Calu3 (cell line): Measurements from ENCODE around the gene MED15. TPM values are rescaled to one million over a fixed set of nuclear protein-coding genes. Genes with fewer than 3 reads are reported as not detected.
A peak's percentile ranks its signal among the peaks of the same experiment; 100 is the strongest.

Experiments used
- BruUV-seq: library from RNA; stranded (reverse); fragments of 400-500 nt; replicated peaks from 2 replicates; lab custom pipeline; 2021; lab: Mats Ljungman, UMichigan
- CTCF ChIA-PET: fragments of 300-600 bp; sonication (Branson Sonifier 250); formaldehyde crosslinking; loops from one replicate; lab custom pipeline; 2022; ENCODE audit warnings: antibody characterized with exemption; lab: Charles Lee
- DNase-seq: peaks from one replicate; pipeline ENCODE4 v3.0.0; 2022
- H3K27ac Mint-ChIP-seq: one replicate; pipeline ENCODE4 v1.8.0; 2022; ENCODE audit warnings: mixed read lengths; ENCODE audit not compliant: unreplicated experiment
- H3K27me3 Mint-ChIP-seq: one replicate; pipeline ENCODE4 v1.8.0; 2022; ENCODE audit warnings: mixed read lengths; ENCODE audit not compliant: unreplicated experiment
- H3K36me3 Mint-ChIP-seq: one replicate; pipeline ENCODE4 v1.8.0; 2022; ENCODE audit warnings: mild to moderate bottlenecking, moderate library complexity, mixed read lengths; ENCODE audit not compliant: insufficient read depth, unreplicated experiment
- H3K4me1 Mint-ChIP-seq: one replicate; pipeline ENCODE4 v1.8.0; 2022; ENCODE audit warnings: mild to moderate bottlenecking, low read depth, mixed read lengths; ENCODE audit not compliant: unreplicated experiment
- H3K4me3 Mint-ChIP-seq: one replicate; pipeline ENCODE4 v1.8.0; 2022; ENCODE audit warnings: mild to moderate bottlenecking, low read depth, moderate library complexity, mixed read lengths; ENCODE audit not compliant: unreplicated experiment
- H3K9me3 Mint-ChIP-seq: one replicate; pipeline ENCODE4 v1.8.0; 2022; ENCODE audit warnings: low read depth, mixed read lengths; ENCODE audit not compliant: unreplicated experiment
- intact Hi-C: fragments of 100-400 bp; cut with micrococcal nuclease; formaldehyde crosslinking; loops from one replicate; pipeline ENCODE4 v1.10.0; 2022; ENCODE audit not compliant: unreplicated experiment
- total RNA-seq: library from RNA; stranded (reverse); gene quantifications from 2 replicates; pipeline ENCODE4 v1.2.3, GENCODE V29; 2022
- TF ChIP-seq, protein P1 (sequence below): fragments of 200-600 bp; IDR thresholded peaks from one replicate; pipeline ENCODE4 v1.8.0; 2022; ENCODE audit warnings: antibody characterized with exemption; ENCODE audit not compliant: unreplicated experiment

The MED15 gene
- total RNA-seq, 1 experiment from 2014 or later: 144 TPM

DNA sequence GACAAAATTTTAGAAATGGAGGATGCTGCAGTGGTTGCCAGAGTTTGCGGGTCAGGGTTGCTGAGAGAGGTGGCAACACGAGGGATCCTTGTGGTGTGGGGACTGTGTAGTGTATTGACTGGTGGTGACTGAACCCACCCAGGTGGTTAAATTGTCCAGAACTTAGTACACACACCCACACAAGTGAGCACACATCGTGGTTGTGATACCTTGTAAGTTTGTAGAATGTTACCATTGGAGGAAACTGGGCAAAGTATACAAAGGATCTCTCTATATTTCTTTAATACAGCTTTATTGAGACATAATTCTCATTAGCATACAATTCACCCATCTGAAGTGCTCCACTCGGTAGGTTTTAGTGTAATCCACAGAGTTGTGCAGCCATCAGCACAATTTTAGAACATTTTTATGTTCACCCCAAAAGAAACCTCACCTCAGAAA lies 56.1 kb downstream of the MED15 start:
- Mint-ChIP-seq H3K4me3 (no peak overlapping the region), H3K36me3 (peaks cover 64% of the 10 kb centered on the region), H3K4me1 (peaks cover 34% of the 10 kb centered on the region), H3K27ac (no peak overlapping the region), H3K9me3 (no peaks in the 10 kb centered on the region), H3K27me3 (no peaks in the 10 kb centered on the region)
- DNase-seq: no peak
- TF ChIP-seq, protein P1, sequence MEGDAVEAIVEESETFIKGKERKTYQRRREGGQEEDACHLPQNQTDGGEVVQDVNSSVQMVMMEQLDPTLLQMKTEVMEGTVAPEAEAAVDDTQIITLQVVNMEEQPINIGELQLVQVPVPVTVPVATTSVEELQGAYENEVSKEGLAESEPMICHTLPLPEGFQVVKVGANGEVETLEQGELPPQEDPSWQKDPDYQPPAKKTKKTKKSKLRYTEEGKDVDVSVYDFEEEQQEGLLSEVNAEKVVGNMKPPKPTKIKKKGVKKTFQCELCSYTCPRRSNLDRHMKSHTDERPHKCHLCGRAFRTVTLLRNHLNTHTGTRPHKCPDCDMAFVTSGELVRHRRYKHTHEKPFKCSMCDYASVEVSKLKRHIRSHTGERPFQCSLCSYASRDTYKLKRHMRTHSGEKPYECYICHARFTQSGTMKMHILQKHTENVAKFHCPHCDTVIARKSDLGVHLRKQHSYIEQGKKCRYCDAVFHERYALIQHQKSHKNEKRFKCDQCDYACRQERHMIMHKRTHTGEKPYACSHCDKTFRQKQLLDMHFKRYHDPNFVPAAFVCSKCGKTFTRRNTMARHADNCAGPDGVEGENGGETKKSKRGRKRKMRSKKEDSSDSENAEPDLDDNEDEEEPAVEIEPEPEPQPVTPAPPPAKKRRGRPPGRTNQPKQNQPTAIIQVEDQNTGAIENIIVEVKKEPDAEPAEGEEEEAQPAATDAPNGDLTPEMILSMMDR: no peak
- CTCF ChIA-PET: interaction anchor here (1.3 kb wide), 1 partner anchor 59 kb away, joined by 3 read pairs; no protein-coding TSS in a partner anchor
- intact Hi-C loops: no loop called here
- BruUV-seq: no TSS peak

DNA sequence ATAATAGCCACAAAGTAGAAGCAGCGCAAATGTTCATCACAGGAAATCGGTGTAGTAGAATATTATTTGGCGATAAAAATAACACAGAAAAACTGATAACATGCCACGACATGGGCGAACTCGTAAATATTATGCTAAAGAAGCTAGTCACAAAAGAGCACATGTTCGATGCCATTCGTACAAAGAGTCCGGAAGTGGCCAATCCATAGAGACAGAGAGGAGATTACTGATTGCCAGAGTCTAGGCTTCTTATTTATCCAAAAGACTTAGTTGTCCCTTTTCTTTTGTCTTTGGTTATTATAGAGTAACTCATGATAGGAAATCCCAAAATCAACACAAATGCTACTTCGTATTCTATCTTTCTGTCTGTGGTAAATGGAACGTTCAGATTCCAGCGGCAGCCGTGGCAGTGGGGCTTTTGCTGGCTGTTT lies 56.5 kb downstream of the MED15 start:
- Mint-ChIP-seq H3K36me3 (peaks cover 64% of the 10 kb centered on the region), H3K9me3 (no peaks in the 10 kb centered on the region), H3K27ac (peak overlapping the region; percentile 7), H3K27me3 (no peaks in the 10 kb centered on the region), H3K4me3 (no peak overlapping the region), H3K4me1 (peaks cover 38% of the 10 kb centered on the region)
- BruUV-seq: no TSS peak
- intact Hi-C loops: no loop called here
- TF ChIP-seq, protein P1: no peak
- no peak for DNase-seq
- CTCF ChIA-PET: interaction anchor here (0.6 to 1.3 kb wide), 4 partner anchors 33 to 146 kb away, joined by 3 read pairs; no protein-coding TSS in a partner anchor

DNA sequence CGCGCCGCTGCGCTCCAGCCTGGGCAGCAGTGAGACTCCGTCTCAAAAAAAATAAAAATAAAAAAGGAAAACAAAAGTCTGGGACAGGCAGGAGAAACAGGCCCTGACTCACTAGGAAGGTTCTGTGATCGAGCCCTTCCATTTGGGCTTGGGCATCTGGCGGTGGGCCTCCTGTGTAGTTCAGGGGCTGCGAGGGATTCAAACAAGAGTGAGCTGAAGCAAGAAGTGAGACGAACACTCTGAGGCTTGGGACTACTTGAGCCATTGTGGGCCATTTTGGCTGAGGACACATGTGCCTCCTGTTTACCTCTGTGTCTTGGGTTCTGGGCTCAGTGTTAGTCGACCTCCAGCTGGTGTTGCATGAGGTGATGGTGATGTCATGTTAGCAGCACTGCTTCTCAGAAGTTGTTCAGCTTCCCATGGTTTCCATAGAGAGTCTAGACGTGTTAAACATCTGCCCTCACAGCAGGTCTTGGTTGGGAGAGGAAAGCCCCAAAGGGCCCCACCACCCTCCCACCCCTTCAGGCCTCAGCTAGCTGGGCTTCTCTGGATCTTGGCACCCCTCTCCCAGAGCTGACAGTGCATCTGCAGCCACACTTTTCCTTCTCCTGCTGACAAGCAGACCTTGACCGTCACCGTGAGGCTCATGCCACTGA lies 57.8 kb downstream of the MED15 start:
- TF ChIP-seq, protein P1: no peak
- Mint-ChIP-seq H3K27me3 (no peaks in the 10 kb centered on the region), H3K36me3 (peaks cover 75% of the 10 kb centered on the region), H3K4me3 (no peak overlapping the region), H3K4me1 (peaks cover 51% of the 10 kb centered on the region), H3K27ac (no peak overlapping the region), H3K9me3 (no peaks in the 10 kb centered on the region)
- DNase-seq: no peak
- intact Hi-C loops: loop anchor here (5.0 kb wide), 1 partner anchor 58 kb away; the partner anchor contains the start of gene MED15
- BruUV-seq: no TSS peak
- CTCF ChIA-PET: interaction anchor here (1.3 kb wide), 1 partner anchor 61 kb away, joined by 3 read pairs; no protein-coding TSS in a partner anchor

DNA sequence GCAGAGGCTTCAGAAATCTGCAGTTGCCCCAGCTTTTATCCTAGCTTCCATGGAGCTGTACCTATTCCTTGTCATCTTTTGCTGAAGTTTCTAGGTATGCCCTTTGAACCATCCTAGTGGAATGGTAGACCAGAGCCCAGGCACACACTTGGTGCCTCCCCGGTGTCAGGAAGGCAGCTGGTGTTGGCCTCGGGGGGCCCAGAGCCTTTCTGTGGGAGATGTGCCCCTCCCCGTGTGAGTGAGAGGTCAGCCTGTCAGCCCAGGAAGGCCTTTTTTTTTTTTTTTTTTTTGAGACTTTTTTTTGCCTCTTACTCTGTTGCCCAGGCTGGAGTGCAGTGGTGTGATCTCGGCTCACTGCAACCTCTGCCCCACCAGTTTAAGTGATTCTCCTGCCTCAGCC lies 58.4 kb downstream of the MED15 start:
- intact Hi-C loops: loop anchor here (5.0 kb wide), 1 partner anchor 58 kb away; the partner anchor contains the start of gene MED15
- H3K36me3 Mint-ChIP-seq: peaks cover 75% of the 10 kb centered on the region
- DNase-seq: no peak
- no TSS peak for BruUV-seq
- H3K27me3 Mint-ChIP-seq: no peaks in the 10 kb centered on the region
- H3K27ac Mint-ChIP-seq: no peak overlapping the region
- no peaks in the 10 kb centered on the region for H3K9me3 Mint-ChIP-seq
- TF ChIP-seq, protein P1: no peak
- H3K4me1 Mint-ChIP-seq: peaks cover 56% of the 10 kb centered on the region
- CTCF ChIA-PET: interaction anchor here (0.7 kb wide), 1 partner anchor 46 kb away, joined by 3 read pairs; no protein-coding TSS in a partner anchor
- no peak overlapping the region for H3K4me3 Mint-ChIP-seq
